Measurements from ENCODE around the gene RCAN3.
"Not testable (repeated sequence)": the region's sequence is repeated elsewhere in the genome, so short reads cannot be mapped to it uniquely, and the experiment has no call there.

Gene RCAN3

DNA sequence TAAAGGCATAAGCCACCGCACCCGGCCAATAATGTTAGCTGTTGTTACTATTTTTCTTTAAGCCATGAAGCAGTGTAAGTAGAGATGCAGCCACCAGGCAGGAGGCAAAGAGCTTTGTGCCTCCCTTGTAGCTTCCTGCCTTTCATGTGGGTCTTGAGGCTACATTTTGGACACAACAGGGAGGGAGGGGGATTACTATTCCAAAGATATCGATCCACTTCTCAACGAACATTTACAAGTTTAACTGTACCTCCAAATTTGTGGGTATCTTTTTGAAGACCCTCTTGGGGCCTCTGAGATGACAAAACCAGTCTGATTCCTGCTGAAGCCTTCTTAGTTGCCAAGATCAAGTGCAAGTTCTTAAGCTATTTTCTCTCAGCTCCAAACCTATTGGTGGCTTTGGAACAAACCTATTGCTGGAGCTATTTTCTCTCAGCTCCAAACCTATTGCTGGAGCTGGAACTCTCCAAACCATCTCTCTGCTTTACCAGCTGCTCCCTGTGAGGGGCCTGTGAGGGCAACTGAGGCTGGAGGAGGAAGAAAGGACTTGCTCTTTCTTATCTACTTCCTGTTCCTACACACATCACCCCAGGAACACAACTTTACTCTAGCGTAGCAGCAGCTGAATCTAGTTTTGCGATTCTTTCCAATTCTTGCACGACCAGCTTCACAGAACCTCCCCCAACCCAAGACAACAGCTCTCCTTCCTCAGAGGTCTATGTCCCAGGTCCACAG, 16.1 kb upstream of the RCAN3 start:
- TF ChIP-seq CTCF (conservative IDR thresholded peaks at IDR 0.05): no peak
- H3K27ac ChIP-seq: no peak overlapping the region

DNA sequence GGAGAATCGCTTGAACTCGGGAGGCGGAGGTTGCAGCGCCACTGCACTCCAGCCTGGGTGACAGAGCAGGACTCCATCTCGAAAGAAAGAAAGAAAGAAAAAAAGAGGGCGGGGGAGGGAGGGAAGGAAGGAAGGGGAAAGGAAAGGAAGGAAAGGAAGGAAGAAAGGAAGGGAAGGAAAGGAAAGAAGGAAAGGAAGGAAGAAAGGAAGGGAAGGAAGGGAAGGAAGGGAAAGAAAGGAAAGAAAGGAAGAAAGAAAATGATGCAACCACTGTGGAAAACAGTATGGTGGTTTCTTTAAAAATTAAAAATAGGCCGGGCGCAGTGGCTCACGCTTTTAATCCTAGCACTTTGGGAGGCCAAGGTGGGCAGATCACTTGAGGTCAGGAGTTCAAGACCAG, 15.2 kb upstream of the RCAN3 start:
- no peak overlapping the region for H3K27ac ChIP-seq
- TF ChIP-seq CTCF (conservative IDR thresholded peaks at IDR 0.05): no peak

DNA sequence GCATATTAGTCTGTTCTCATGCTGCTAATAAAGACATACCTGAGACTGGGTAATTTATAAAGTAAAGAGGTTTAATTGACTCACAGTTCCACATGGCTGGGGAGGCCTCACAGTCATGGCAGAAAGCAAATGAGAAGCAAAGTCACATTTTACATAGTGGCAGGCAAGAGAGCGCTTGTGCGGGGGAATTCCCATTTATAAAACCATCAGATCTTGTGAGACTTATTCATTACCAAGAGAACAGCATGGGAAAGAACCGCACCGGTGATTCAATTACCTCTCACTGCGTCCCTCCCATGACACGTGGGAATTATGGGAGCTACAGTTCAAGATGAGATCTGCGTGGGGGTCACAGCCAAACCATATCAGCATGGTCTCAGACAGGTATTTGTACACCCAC, 14.5 kb upstream of the RCAN3 start:
- not testable (repeated sequence) for H3K27ac ChIP-seq

DNA sequence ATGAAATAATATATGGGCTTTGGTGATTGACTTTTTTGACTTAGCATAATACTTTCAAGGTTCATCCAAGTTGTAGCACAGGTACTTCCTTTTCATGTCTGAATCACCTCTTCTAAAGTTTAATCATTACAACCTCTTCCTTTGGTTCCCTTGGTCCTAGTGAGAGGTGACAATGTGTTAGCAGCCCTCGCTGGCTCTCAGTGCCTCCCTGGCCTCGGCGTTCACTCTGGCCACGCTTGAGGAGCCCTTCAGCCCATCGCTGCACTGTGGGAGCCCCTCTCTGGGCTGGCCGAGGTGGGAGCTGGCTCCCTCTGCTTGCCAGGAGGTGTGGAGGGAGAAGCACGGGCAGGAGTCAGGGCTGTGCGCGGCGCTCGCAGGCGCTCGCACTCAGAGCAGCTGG, 13.0 kb upstream of the RCAN3 start:
- no peak for TF ChIP-seq CTCF (conservative IDR thresholded peaks at IDR 0.05)
- no peak overlapping the region for H3K27ac ChIP-seq

DNA sequence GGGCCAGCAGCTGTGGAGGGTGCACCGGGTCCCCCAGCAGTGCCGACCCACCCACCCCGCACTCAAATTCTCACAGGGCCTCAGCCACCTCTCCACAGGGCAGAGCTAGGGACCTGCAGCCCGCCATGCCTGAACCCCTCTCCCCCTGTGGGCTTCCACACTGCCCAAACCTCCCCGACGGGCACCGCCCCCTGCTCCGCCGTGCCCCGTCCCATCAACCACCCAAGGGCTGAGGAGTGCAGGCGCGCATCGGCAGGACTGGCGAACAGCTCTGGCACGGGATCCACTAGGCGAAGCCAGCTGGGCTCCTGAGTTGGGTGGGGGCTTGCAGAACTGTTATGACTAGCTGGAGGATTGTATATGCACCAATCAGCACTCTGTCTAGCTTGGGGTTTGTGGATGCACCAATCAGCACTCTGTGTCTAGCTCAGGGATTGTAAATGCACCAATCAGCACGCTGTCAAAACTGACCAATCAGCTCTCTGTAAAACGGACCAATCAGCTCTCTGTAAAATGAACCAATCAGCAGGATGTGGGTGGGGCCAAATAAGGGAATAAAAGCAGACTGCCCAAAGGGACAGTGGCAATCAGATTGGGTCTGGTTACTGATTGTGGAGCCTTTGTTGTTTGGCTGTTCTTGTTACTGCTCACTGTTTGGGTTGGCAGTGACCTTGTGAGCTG, 12.4 kb upstream of the RCAN3 start:
- no peak overlapping the region for H3K27ac ChIP-seq
- no peak for TF ChIP-seq CTCF (conservative IDR thresholded peaks at IDR 0.05)

GRCh38 chr1:24491577-24492360, 10.9 kb upstream of the RCAN3 start:
- no peak overlapping the region for H3K27ac ChIP-seq
- TF ChIP-seq CTCF (conservative IDR thresholded peaks at IDR 0.05): no peak

DNA sequence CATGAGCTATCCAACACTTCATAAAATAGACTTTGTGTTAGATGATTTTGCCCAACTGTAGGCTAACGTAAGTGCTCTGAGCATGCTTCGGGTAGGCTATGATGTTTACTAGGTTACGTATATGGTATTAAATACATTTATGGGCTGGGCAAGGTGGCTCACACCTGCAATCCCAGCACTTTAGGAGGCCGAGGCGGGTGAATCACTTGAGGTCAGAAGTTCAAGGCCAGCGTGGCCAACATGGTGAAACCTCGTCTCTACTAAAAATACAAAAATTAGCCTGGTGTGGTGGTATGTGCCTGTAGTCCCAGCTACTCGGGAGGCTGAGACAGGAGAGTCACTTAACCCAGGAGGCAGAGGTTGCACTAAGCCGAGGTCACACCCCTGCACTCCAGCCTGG, 9.7 kb upstream of the RCAN3 start:
- not testable (repeated sequence) for H3K27ac ChIP-seq

- no peak for TF ChIP-seq CTCF (conservative IDR thresholded peaks at IDR 0.05)
- no peak overlapping the region for H3K27ac ChIP-seq
Observed at GRCh38 chr1:24493785-24494184, 8.9 kb upstream of the RCAN3 start.

All from VCaP (cell line).